ENCODE results near the gene ABAT.

Gene ABAT

GRCh38 chr16:8649829-8650554 lies 24.4 kb upstream of the ABAT start:
- DNase-seq, result no peak

GRCh38 chr16:8651958-8652357 lies 22.5 kb upstream of the ABAT start:
- DNase-seq, result peak; percentile 9

GRCh38 chr16:8655184-8655717 lies 19.2 kb upstream of the ABAT start:
- DNase-seq, result peak; percentile 33

- no peak for DNase-seq
Observed at GRCh38 chr16:8656376-8656775, 18.0 kb upstream of the ABAT start.

- peak; percentile 89 for DNase-seq
Observed at GRCh38 chr16:8660841-8661301, 13.5 kb upstream of the ABAT start.

- no peak for DNase-seq
Observed at GRCh38 chr16:8661703-8662102, 12.7 kb upstream of the ABAT start.

GRCh38 chr16:8663192-8664089 lies 11.0 kb upstream of the ABAT start:
- no peak for DNase-seq

- DNase-seq, result no peak
Observed at GRCh38 chr16:8665529-8665928, 8.9 kb upstream of the ABAT start.

GRCh38 chr16:8667492-8667891 lies 6.9 kb upstream of the ABAT start:
- DNase-seq, result no peak

- DNase-seq, result no peak
Observed at GRCh38 chr16:8668113-8668512, 6.3 kb upstream of the ABAT start.

GRCh38 chr16:8669481-8669880 lies 4.9 kb upstream of the ABAT start:
- DNase-seq, result no peak

GRCh38 chr16:8670014-8670560 lies 4.3 kb upstream of the ABAT start:
- no peak for DNase-seq

- peak; percentile 61 for DNase-seq
Observed at GRCh38 chr16:8673611-8674412, 605 bp upstream of the ABAT start.

- DNase-seq, result no peak
Observed at GRCh38 chr16:8675183-8676159, 1.1 kb downstream of the ABAT start.

GRCh38 chr16:8676160-8676547 lies 1.7 kb downstream of the ABAT start:
- no peak for DNase-seq

GRCh38 chr16:8676737-8677375 lies 2.4 kb downstream of the ABAT start:
- no peak for DNase-seq

- no peak for DNase-seq
Observed at GRCh38 chr16:8677481-8677880, 3.1 kb downstream of the ABAT start.

GRCh38 chr16:8678068-8678927 lies 3.9 kb downstream of the ABAT start:
- no peak for DNase-seq

GRCh38 chr16:8679151-8679550 lies 4.7 kb downstream of the ABAT start:
- DNase-seq, result no peak

Data from NCI-H146 (cell line).